ENCODE measurements around the gene SLC25A10.

- TF ChIP-seq RNF2 (IDR thresholded peaks at IDR 0.05; ENCODE audit: borderline replicate concordance, low read depth, low read length, missing control alignments, poor library complexity, severe bottlenecking) (no peak), TBP (IDR thresholded peaks at IDR 0.05; ENCODE audit: low read depth, low read length) (no peak), CHD2 (IDR thresholded peaks at IDR 0.05; ENCODE audit: low read length) (no peak), PHF8 (conservative IDR thresholded peaks at IDR 0.05; ENCODE audit: low read depth, low read length) (no peak), CBX5 (IDR thresholded peaks at IDR 0.05; ENCODE audit: low read depth, low read length) (no peak), FOSL1 (IDR thresholded peaks at IDR 0.05; ENCODE audit: insufficient read depth, low read depth, low read length) (no peak), CTCF (IDR thresholded peaks at IDR 0.05; ENCODE audit: control extremely low read depth in 1 of 3, insufficient read depth in 1 of 3, low read depth in 1 of 3, low read length in 3 of 3) (no peak), JUN (IDR thresholded peaks at IDR 0.05; ENCODE audit: low read depth, low read length) (no peak), EP300 (IDR thresholded peaks at IDR 0.05; ENCODE audit: borderline replicate concordance in 1 of 2, low read depth in 2 of 2, low read length in 2 of 2) (no peak), SIN3A (conservative IDR thresholded peaks at IDR 0.05 in 1 of 2, IDR thresholded peaks at IDR 0.05 in 1 of 2; ENCODE audit: low read depth in 1 of 2, low read length in 2 of 2) (no peak)
Observed at GRCh38 chr17:81672504-81672903, 39.6 kb upstream of the SLC25A10 start.

Measured in H1 (cell line).